ENCODE measurements around the gene THAP4.

THAP4 gene

DNA sequence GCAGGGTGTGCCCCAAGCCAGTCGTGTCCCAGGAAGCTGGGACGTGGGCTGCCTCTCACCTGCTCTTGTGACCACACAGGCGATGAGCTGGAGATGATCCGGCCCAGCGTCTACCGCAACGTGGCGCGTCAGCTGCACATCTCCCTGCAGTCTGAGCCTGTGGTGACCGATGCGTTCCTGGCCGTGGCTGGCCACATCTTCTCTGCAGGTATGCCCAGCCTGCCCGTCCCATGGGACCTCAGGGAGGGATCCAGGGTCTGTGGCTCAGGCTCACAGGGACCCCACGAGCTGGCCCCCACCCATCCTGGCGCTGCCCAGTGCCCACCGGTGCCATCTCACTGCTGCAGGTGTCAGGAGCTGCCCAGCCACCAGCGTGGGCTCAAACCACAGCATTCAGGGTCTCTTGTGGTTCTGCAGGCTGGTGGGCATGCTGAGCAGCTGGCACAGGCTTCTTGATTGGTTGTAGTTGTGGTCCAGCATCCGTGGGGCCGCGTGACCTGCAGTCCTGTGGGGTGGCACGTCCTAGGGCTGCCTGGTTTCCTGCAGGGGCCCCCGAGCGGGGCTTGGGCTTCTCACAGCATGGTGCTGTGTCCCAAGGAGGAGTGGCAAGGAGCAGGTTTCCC lies 74.6 kb downstream of the THAP4 start:
- DNase-seq = no peak

GRCh38 chr2:241561832-241562231 lies 75.1 kb downstream of the THAP4 start:
- no peak for DNase-seq

DNA sequence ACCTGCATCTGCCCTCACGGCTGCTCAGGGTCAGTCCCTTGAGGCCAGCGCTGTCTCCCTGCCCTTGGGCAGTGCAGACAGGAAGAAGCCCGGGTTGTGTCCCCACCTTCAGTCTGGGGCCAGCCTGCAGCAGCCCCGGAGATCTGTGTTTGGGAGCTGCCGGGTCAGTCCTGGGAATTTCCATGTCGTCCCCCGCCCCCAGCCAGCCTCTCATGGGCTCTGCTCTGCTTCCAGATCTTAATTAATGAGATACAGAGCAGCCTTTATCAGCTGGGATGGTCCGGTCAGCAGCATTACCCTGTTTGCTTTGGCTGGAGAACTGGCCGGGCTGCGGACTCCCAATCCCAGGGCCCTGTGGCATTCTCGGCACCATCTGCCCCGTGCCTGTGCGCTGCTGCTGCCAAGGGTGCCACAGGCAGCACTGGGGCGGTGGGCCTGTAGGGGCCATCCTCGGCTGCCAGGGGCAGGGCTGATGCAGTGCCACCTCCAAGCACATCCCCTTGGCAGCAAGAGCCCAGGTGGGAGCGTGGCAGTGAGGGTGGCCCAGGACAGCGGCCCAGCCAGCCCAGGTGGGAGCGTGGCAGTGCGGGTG lies 76.0 kb downstream of the THAP4 start:
- no peak for DNase-seq

DNA sequence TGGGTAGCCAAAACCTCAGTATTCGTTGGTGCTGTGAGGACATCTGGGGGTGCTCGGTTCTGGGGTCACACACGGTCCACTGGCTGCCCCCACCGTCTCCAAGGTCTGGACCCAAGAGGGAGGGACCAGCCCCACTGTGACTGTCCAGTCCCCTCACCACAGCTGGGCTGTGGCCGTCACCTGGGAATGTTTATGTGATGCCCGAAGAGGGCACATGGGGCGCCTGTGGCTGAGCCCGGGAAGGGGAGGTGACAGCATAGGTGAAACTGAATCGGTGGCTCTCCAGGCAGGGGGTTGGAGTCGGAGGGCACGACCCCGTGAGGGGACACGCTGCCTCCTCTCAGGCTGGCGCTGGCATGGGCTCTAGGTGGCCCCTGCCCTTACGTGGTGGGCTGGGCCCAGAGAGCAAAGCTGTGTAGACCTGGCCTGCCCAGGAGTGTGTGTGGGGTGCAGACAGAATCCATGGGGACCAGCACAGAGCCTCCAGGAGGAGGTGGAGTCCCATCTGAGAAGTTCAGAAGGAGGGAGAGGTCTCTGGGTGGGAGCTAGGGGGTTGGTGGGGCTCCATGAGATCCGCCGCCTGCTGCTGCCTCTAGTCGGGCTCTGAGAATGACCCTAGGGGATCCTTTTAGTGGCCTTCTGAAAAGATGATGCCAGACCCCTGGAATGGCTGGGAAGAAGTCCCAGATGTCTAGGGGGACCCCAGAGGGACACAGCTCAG lies 76.6 kb downstream of the THAP4 start:
- no peak for DNase-seq

DNA sequence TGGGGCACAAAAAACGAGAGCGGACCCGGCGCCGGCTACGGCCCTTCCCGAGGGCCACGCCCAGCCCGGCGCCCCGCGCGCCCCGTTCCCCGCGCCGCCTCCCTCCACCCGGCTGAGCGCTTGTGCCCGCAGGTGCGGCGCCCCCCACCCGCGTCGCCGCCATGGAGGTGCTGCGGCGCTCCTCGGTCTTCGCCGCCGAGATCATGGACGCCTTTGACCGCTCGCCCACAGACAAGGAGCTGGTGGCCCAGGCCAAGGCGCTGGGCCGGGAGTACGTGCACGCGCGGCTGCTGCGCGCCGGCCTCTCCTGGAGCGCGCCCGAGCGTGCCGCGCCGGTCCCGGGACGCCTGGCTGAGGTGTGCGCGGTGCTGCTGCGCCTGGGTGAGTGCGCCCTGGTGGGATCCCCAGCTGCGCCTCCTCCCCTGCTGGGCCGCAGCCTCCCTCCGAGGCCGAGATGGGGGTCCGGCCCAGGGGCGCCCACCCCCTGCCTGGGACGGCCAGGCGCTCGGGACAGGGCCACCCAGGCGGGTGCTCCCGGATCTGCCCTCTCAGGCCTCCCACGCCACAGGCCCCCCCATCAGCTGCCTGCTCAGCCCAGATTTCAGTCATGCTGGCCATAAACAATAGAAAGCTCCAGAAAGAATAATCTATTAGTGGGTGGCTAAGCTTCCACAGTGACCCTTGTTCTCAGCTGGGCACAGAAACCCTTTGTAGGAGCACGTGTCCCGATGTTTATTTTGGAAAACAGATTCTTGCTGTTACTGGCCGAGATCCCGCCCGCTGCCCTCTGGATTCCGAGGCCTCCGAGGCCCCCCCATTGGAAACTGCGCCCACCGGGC lies 77.4 kb downstream of the THAP4 start:
- peak; percentile 73 for DNase-seq

DNA sequence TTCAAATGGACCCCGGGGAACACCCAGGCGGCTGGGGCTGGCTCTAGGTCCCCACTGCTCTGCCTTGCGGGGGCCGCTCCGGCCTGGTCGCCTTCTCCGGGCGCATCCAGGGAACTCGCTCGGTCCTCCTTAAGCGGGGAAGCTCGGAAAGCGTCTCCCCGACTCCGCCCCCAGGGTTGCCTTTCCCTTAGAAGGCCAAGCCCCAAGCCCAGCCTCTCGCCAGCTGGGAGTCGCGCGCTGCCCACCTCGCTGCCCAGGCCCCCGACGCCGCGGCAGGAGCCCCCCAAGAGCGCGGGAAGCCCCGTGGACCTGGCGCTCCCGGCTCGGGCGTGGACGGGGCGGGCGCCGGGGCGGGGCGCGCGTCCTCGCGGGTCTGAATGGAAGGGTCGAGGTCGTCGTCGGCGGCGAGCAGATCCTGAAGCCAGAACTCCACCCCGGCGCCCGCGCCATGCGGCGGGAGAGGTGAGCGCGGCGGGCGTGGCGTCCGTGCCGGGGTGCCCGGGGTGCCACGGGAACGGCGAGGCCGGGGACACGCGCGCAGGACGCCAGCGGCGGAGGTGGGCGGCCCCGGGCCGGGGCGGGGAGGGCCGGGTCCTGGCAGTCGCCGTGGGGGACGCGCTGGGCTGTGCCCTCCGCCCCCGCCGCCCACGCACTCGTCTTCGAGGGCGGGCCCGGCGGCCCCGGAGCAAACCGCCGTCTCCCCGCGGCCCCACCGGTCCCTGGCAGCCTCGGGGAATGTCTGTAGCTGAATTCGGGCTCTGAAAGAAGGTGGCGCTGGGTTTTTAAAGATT lies 78.2 kb downstream of the THAP4 start, which contains the start of gene BOK:
Gene BOK, plus strand, starts transcription at position 214 of the 791 bp plus-strand sequence. CDS start 739 bp downstream, outside the sequence.
- DNase-seq = peak; percentile 75

GRCh38 chr2:241556746-241557145 lies 80.2 kb downstream of the THAP4 start:
- DNase-seq = no peak

DNA sequence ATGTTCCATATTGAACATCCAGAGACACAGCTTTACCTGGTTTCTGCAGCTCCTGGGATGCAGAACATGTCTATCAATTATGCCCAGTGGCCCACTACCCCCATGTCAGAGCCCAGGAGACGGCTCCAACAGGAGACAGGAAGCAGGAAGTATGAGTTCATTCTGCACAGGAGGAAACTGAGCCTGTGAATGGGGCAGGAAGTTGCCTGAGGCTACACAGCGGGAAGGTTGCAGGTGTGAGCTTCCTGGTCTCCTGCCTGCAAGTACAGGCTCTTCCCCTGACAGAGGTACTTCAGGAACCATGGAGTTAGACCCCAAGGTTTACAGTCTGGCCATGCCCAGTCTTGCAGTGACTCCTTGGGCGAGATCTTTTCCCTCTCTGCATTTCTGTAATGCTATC lies 81.2 kb downstream of the THAP4 start:
- no peak for DNase-seq

- DNase-seq = no peak
Measured at GRCh38 chr2:241554610-241555322, 82.2 kb downstream of the THAP4 start.

GRCh38 chr2:241553981-241554380 lies 83.0 kb downstream of the THAP4 start:
- no peak for DNase-seq

- no peak for DNase-seq
Measured at GRCh38 chr2:241553512-241553830, 83.5 kb downstream of the THAP4 start.

DNA sequence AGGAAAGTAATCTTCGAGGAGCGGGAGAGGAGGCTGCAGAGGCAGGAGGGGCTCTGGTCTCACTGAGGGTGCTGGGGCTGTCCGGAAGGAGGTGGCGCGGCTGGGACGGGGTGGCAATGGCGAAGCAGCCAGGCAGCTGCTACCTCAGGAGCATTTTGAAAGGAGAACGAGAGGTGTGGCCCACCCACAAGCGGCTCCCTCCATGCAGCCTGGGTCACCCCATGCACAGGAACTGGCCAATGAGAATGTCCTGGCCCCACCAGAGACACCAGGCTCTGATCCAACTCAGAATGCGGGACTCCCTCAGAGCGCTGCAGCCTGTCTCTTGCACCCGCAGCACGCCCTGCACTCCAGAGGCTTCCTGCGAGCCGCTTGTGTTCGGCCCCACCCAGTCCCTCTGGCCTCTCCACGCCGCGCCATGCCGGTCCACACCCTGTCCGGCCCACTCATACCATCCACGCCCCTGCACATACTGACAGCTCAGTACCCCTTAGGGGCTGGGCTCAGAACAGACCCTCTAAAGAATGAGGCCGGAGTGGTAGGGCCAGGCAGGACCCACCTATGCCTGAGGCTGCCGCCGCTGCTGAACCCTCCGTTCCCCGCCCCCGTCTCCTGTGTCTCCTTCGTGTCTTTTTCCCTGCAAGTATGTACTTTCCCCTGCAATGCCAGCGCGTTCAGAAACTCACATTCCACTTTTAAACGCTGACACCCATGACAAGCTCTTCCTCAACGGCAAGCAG lies 84.8 kb downstream of the THAP4 start:
- no peak for DNase-seq

- DNase-seq = no peak
Measured at GRCh38 chr2:241551599-241551997, 85.4 kb downstream of the THAP4 start.

GRCh38 chr2:241550616-241551580 lies 86.1 kb downstream of the THAP4 start:
- no peak for DNase-seq

DNA sequence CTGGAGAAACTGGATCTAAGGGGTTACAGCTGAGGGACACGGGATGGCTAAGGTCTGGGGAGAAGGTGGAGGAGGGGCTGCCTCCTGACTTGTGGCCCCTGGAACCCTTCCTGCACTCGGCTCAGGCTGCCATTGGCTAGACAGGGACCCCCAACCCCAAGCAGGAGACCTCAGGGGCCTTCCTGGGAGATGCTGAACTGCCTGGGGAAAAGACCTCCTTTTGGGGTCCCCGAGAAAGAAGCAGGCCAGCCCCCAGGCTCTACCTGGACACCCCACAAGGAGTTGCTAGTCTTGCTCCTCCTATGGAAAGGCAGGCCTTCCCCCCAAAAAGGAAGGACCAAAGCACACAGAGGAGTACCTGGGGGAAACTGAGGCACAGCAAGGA lies 88.5 kb downstream of the THAP4 start:
- no peak for DNase-seq

GRCh38 chr2:241547781-241548450 lies 89.0 kb downstream of the THAP4 start:
- DNase-seq = no peak

- DNase-seq = no peak
Measured at GRCh38 chr2:241546771-241547498, 90.0 kb downstream of the THAP4 start.

Data from DMS53 (cell line).